HFF-Myc (cell line): ENCODE measurements around the gene CHRNA4.

ENCODE experiments used
- DNase-seq: peaks from one replicate; pipeline ENCODE4 v3.0.0-alpha.2; 2011; ENCODE audit warnings: low read depth; ENCODE audit errors: extremely low read depth
- H3K4me3 ChIP-seq: replicated peaks from 2 replicates; pipeline ENCODE4 v1.5.1; 2011; ENCODE audit warnings: low read depth, mild to moderate bottlenecking, control low read depth, low read length
- CTCF ChIP-seq: IDR thresholded peaks from 2 replicates; pipeline ENCODE4 v1.5.1; 2012; ENCODE audit warnings: mild to moderate bottlenecking, low read depth, low read length, control low read depth; ENCODE audit errors: missing control alignments

Gene CHRNA4

GRCh38 chr20:63365601-63366389, 4.6 kb upstream of the CHRNA4 start:
- no peak for DNase-seq
- no peak overlapping the region for H3K4me3 ChIP-seq
- TF ChIP-seq CTCF: no peak

GRCh38 chr20:63364801-63365585, 3.8 kb upstream of the CHRNA4 start:
- no peak for TF ChIP-seq CTCF
- DNase-seq: no peak
- H3K4me3 ChIP-seq: no peak overlapping the region

GRCh38 chr20:63363981-63364561, 2.9 kb upstream of the CHRNA4 start:
- DNase-seq: no peak
- no peak for TF ChIP-seq CTCF
- no peak overlapping the region for H3K4me3 ChIP-seq

- TF ChIP-seq CTCF: no peak
- no peak overlapping the region for H3K4me3 ChIP-seq
- no peak for DNase-seq
Measured at GRCh38 chr20:63363013-63363957, 2.1 kb upstream of the CHRNA4 start.

GRCh38 chr20:63362436-63363009, 1.4 kb upstream of the CHRNA4 start:
- DNase-seq: no peak
- TF ChIP-seq CTCF: no peak
- no peak overlapping the region for H3K4me3 ChIP-seq
